GM12873 (cell line): ENCODE data around the gene PCDH19.

Experiments
- CTCF ChIP-seq: IDR thresholded peaks from 2 replicates; pipeline ENCODE4 v1.5.1; 2012; ENCODE audit warnings: low read depth, mild to moderate bottlenecking, moderate library complexity, low read length, control low read depth; ENCODE audit not compliant: insufficient read depth; ENCODE audit errors: missing control alignments

The PCDH19 gene

GRCh38 chrX:100244681-100245080 is 165.4 kb downstream of the PCDH19 start:
- TF ChIP-seq CTCF: no peak
